OCI-LY7 (cell line): Measurements from ENCODE around the gene BSG. TPM values are rescaled to one million over a fixed set of nuclear protein-coding genes. Genes with fewer than 3 reads are reported as not detected.

Experiments used
- BruUV-seq: library from RNA; stranded (reverse); fragments of 400-500 nt; replicated peaks from 2 replicates; lab custom pipeline; 2021; lab: Mats Ljungman, UMichigan
- CTCF ChIA-PET: fragments of 300-600 bp; sonication (Branson Sonifier 250); formaldehyde crosslinking; loops from one replicate; lab custom pipeline; 2022; ENCODE audit warnings: antibody characterized with exemption; ENCODE audit not compliant: unreplicated experiment; lab: Charles Lee
- POLR2A ChIA-PET: fragments of 300-600 bp; sonication (Branson Sonifier 250); formaldehyde crosslinking; loops from one replicate; lab custom pipeline; 2022; ENCODE audit warnings: antibody characterized with exemption; lab: Charles Lee
- DNase-seq: peaks from one replicate; pipeline ENCODE4 v3.0.0-alpha.2; 2015; ENCODE audit warnings: low spot score
- H2AFZ ChIP-seq: fragments of 200-600 bp; sonication (generic), shearing (Covaris generic); 2 replicates; pipeline ENCODE4 v1.6.1; 2014; ENCODE audit warnings: mild to moderate bottlenecking, antibody characterized with exemption, low read length, moderate library complexity
- H3K27ac ChIP-seq: fragments of 200-600 bp; sonication (generic); 2 replicates; pipeline ENCODE4 v1.5.1; 2014; ENCODE audit warnings: mixed run types, low read depth, mild to moderate bottlenecking, moderate library complexity, low read length, inconsistent platforms; ENCODE audit not compliant: poor library complexity, severe bottlenecking
- H3K36me3 ChIP-seq: fragments of 200-600 bp; sonication (generic); 2 replicates; pipeline ENCODE4 v1.6.1; 2014; ENCODE audit warnings: mild to moderate bottlenecking, antibody characterized with exemption, low read length, moderate library complexity, mixed read lengths; ENCODE audit not compliant: insufficient read depth
- H3K4me1 ChIP-seq: fragments of 200-600 bp; sonication (generic); 2 replicates; pipeline ENCODE4 v1.5.1; 2014; ENCODE audit warnings: mild to moderate bottlenecking, low read length; ENCODE audit not compliant: insufficient read depth, poor library complexity, severe bottlenecking
- H3K4me2 ChIP-seq: fragments of 200-600 bp; sonication (generic); 2 replicates; pipeline ENCODE4 v1.6.1; 2014; ENCODE audit warnings: mild to moderate bottlenecking, low read length
- H3K4me3 ChIP-seq: fragments of 200-600 bp; sonication (generic); 2 replicates; pipeline ENCODE4 v1.5.1; 2014; ENCODE audit warnings: mild to moderate bottlenecking, low read depth, low read length; ENCODE audit not compliant: poor library complexity, severe bottlenecking
- H3K79me2 ChIP-seq: fragments of 200-600 bp; sonication (generic); 2 replicates; pipeline ENCODE4 v1.6.1; 2016; ENCODE audit warnings: low read depth, mild to moderate bottlenecking, low read length, moderate library complexity, mixed read lengths; ENCODE audit not compliant: insufficient read depth
- H3K9me2 ChIP-seq: fragments of 200-600 bp; sonication (generic); 2 replicates; pipeline ENCODE4 v1.6.1; 2016; ENCODE audit warnings: mild to moderate bottlenecking, low read length, mixed read lengths; ENCODE audit not compliant: insufficient read depth
- H3K9me3 ChIP-seq: fragments of 200-600 bp; sonication (generic); 2 replicates; pipeline ENCODE4 v1.6.1; 2014; ENCODE audit warnings: mild to moderate bottlenecking, mixed run types, low read length, mixed read lengths
- H4K20me1 ChIP-seq: fragments of 200-600 bp; sonication (generic); 2 replicates; pipeline ENCODE4 v1.6.1; 2014; ENCODE audit warnings: mild to moderate bottlenecking, antibody characterized with exemption, low read length, moderate library complexity, mixed read lengths; ENCODE audit not compliant: insufficient read depth
- EZH2phosphoT487 ChIP-seq: fragments of 200-600 bp; sonication (generic); IDR thresholded peaks from 2 replicates; pipeline ENCODE4 v1.6.1; 2018; ENCODE audit warnings: low read depth, borderline replicate concordance, mild to moderate bottlenecking, mixed run types, antibody characterized with exemption, low read length, moderate library complexity, mixed read lengths
- intact Hi-C: fragments of 100-400 bp; cut with micrococcal nuclease; formaldehyde crosslinking; loops from one replicate; pipeline ENCODE4 v1.10.0; 2022; ENCODE audit not compliant: unreplicated experiment
- total RNA-seq, 2 experiments: library from RNA; depleted of rRNA in 1 of 2; stranded (reverse); fragments of >200 nt in 1 of 2; shearing (Covaris generic) in 1 of 2; gene quantifications; 2 replicates each; pipeline ENCODE4 v1.2.3, GENCODE V29; 2014 to 2022
- TF ChIP-seq, protein P1 (sequence below): fragments of 200-600 bp; sonication (generic); conservative IDR thresholded peaks from 2 replicates; pipeline ENCODE4 v1.5.1; 2014; ENCODE audit warnings: mild to moderate bottlenecking, antibody characterized with exemption, low read length, moderate library complexity, mixed read lengths

BSG gene
- total RNA-seq, 2 experiments from 2014 or later, result 180 to 197 TPM

DNA sequence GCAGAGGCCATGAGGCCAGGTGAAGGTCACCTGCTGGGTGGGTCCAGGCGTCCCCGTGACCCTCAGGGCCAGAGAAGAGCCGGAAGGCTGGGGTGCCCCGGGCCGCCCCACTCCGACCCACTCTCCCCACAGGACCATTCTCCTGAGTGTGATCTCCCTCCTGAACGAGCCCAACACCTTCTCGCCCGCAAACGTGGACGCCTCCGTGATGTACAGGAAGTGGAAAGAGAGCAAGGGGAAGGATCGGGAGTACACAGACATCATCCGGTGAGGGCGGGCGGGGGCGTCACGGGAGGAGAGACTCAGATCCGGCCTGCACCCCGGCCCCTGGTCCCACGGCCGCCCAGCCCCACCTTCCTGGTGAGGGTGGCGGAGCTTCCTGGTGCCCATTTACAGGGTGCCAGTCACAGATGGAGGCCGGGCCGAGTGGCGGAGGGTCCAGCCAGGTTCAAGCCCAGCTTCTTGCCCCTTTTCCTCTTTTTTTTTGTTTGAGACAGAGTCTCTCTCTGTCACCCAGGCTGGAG, 35.5 kb upstream of the BSG start:
- BruUV-seq, result no TSS peak
- peaks cover 8% of the 10 kb centered on the region for H4K20me1 ChIP-seq
- H3K79me2 ChIP-seq, result peaks cover 7% of the 10 kb centered on the region; the same call in 1 of the 2 replicates
- H3K4me1 ChIP-seq, result peaks cover 12% of the 10 kb centered on the region
- H2AFZ ChIP-seq, result no peak overlapping the region
- H3K36me3 ChIP-seq, result peaks cover 16% of the 10 kb centered on the region
- H3K9me3 ChIP-seq, result no peaks in the 10 kb centered on the region
- no peak for TF ChIP-seq EZH2phosphoT487
- TF ChIP-seq, protein P1, sequence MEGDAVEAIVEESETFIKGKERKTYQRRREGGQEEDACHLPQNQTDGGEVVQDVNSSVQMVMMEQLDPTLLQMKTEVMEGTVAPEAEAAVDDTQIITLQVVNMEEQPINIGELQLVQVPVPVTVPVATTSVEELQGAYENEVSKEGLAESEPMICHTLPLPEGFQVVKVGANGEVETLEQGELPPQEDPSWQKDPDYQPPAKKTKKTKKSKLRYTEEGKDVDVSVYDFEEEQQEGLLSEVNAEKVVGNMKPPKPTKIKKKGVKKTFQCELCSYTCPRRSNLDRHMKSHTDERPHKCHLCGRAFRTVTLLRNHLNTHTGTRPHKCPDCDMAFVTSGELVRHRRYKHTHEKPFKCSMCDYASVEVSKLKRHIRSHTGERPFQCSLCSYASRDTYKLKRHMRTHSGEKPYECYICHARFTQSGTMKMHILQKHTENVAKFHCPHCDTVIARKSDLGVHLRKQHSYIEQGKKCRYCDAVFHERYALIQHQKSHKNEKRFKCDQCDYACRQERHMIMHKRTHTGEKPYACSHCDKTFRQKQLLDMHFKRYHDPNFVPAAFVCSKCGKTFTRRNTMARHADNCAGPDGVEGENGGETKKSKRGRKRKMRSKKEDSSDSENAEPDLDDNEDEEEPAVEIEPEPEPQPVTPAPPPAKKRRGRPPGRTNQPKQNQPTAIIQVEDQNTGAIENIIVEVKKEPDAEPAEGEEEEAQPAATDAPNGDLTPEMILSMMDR, result no peak
- intact Hi-C loops, result no loop called here
- ChIA-PET POLR2A (no interaction called here), CTCF (no interaction called here)
- H3K9me2 ChIP-seq, result no peaks in the 10 kb centered on the region
- no peak for DNase-seq
- H3K27ac ChIP-seq, result no peak overlapping the region
- no peak overlapping the region for H3K4me2 ChIP-seq
- H3K4me3 ChIP-seq, result no peak overlapping the region

GRCh38 chr19:538641-539428, 33.6 kb upstream of the BSG start:
- no peaks in the 10 kb centered on the region for H4K20me1 ChIP-seq
- intact Hi-C loops, result no loop called here
- no peak for DNase-seq
- H3K79me2 ChIP-seq, result peaks cover under 1% of the 10 kb centered on the region; the same call in 1 of the 2 replicates
- H3K4me1 ChIP-seq, result no peaks in the 10 kb centered on the region
- CTCF ChIA-PET, result no interaction called here
- H3K4me2 ChIP-seq, result no peak overlapping the region
- H3K9me2 ChIP-seq, result no peaks in the 10 kb centered on the region
- no peak overlapping the region for H3K27ac ChIP-seq
- no peak overlapping the region for H2AFZ ChIP-seq
- POLR2A ChIA-PET, result no interaction called here
- H3K36me3 ChIP-seq, result peaks cover 16% of the 10 kb centered on the region
- H3K4me3 ChIP-seq, result no peak overlapping the region
- no peaks in the 10 kb centered on the region for H3K9me3 ChIP-seq
- BruUV-seq, result no TSS peak
- no peak for TF ChIP-seq EZH2phosphoT487
- TF ChIP-seq, protein P1, result no peak

- Histone ChIP-seq H2AFZ (no peak overlapping the region), H3K4me2 (no peak overlapping the region), H4K20me1 (no peaks in the 10 kb centered on the region), H3K36me3 (peaks cover 16% of the 10 kb centered on the region), H3K27ac (no peak overlapping the region), H3K9me3 (no peaks in the 10 kb centered on the region), H3K4me1 (no peaks in the 10 kb centered on the region), H3K79me2 (no peaks in the 10 kb centered on the region), H3K4me3 (no peak overlapping the region), H3K9me2 (no peaks in the 10 kb centered on the region)
- CTCF ChIA-PET, result no interaction called here
- TF ChIP-seq, protein P1, result no peak
- no peak for TF ChIP-seq EZH2phosphoT487
- no TSS peak for BruUV-seq
- DNase-seq, result no peak
- POLR2A ChIA-PET, result no interaction called here
- intact Hi-C loops, result no loop called here
These were observed 32.9 kb upstream of the BSG start for GRCh38 chr19:539429-540030.
